HCT116 (cell line): ENCODE measurements around the gene TNS3. TPM values are rescaled to one million over a fixed set of nuclear protein-coding genes. Genes with fewer than 3 reads are reported as not detected.

Experiments used
- ATAC-seq: fragments of 200-7000 bp; cut with Tn5 transposase; 2 replicates; pipeline ENCODE4 v1.9.1; 2020; ENCODE audit warnings: mild to moderate bottlenecking, moderate library complexity
- BruUV-seq: library from RNA; stranded (reverse); fragments of 400-500 nt; replicated peaks from 2 replicates; lab custom pipeline; 2021; lab: Mats Ljungman, UMichigan
- CTCF ChIA-PET: fragments of 300-600 bp; sonication (Branson Sonifier 250); formaldehyde crosslinking; loops from one replicate; lab custom pipeline; 2021; ENCODE audit warnings: antibody characterized with exemption; lab: Charles Lee
- POLR2A ChIA-PET: fragments of 300-600, 350-600 bp; sonication (Branson Sonifier 250); formaldehyde crosslinking; loops from one replicate; lab custom pipeline; 2021; ENCODE audit warnings: antibody characterized with exemption; lab: Charles Lee
- RAD21 ChIA-PET, 2 experiments: fragments of 300-600 bp; sonication (Branson Sonifier 250); formaldehyde crosslinking; loops; one replicate each; lab custom pipeline; 2023; ENCODE audit warnings: low total read pairs in 2 of 2; ENCODE audit not compliant: uncharacterized antibody in 2 of 2, unreplicated experiment in 2 of 2, low non-redundant PET in 1 of 2; lab: Charles Lee
- DNase-seq: peaks from one replicate; pipeline ENCODE4 v3.0.0-alpha.2; 2010; ENCODE audit warnings: low read depth, low spot score
- H2AFZ ChIP-seq: fragments of 200-600 bp; shearing (Covaris generic), sonication (generic); 2 replicates; pipeline ENCODE4 v1.6.1; 2017; ENCODE audit warnings: low read depth, mixed run types, mixed read lengths, antibody characterized with exemption, low read length; ENCODE audit not compliant: poor library complexity, severe bottlenecking
- H3K27ac ChIP-seq: 2 replicates; pipeline ENCODE4 v1.5.1; 2012; ENCODE audit warnings: low read depth, low read length
- H3K27me3 ChIP-seq: fragments of 200-600 bp; sonication (generic); 2 replicates; pipeline ENCODE4 v1.6.1; 2016; ENCODE audit warnings: mixed run types, low read length, mixed read lengths; ENCODE audit not compliant: insufficient read depth
- H3K36me3 ChIP-seq, 2 experiments: fragments of 200-500 bp in 1 of 2; fragments of 200-600 bp in 1 of 2; sonication (Bioruptor generic) in 1 of 2; sonication (generic) in 1 of 2; 2 replicates each; pipeline versions ENCODE4 v1.5.1 to v1.6.1; 2014 to 2016; ENCODE audit warnings: low read length in 2 of 2, inconsistent platforms in 1 of 2, mixed read lengths in 1 of 2, mixed run types in 1 of 2; ENCODE audit not compliant: insufficient read depth in 2 of 2, control insufficient read depth in 1 of 2
- H3K4me1 ChIP-seq, 2 experiments: fragments of 200-600 bp in 1 of 2; sonication (generic) in 1 of 2; 2 replicates each; pipeline versions ENCODE4 v1.5.1 to v1.6.1; 2012 to 2017; ENCODE audit warnings: low read length in 2 of 2, inconsistent platforms in 1 of 2, mild to moderate bottlenecking in 1 of 2, mixed read lengths in 1 of 2, mixed run types in 1 of 2, moderate library complexity in 1 of 2; ENCODE audit not compliant: insufficient read depth in 2 of 2, control insufficient read depth in 1 of 2
- H3K4me2 ChIP-seq: fragments of 200-600 bp; sonication (generic); 2 replicates; pipeline ENCODE4 v1.6.1; 2017; ENCODE audit warnings: mixed run types, low read length, mixed read lengths
- H3K4me3 ChIP-seq, 2 experiments: fragments of 200-600 bp in 1 of 2; sonication (generic) in 1 of 2; replicated peaks in 1 of 2; 2 replicates each; pipeline ENCODE4 v1.5.1; 2011 to 2016; ENCODE audit warnings: low read length in 2 of 2, control low read depth in 1 of 2, low read depth in 1 of 2, mild to moderate bottlenecking in 1 of 2, mixed read lengths in 1 of 2, mixed run types in 1 of 2
- H3K79me2 ChIP-seq: fragments of 200-600 bp; sonication (generic); 2 replicates; pipeline ENCODE4 v1.6.1; 2017; ENCODE audit warnings: mild to moderate bottlenecking, mixed run types, low read length, moderate library complexity, mixed read lengths; ENCODE audit not compliant: insufficient read depth
- H3K9ac ChIP-seq: fragments of 200-600 bp; sonication (generic); 2 replicates; pipeline ENCODE4 v1.6.1; 2016; ENCODE audit warnings: low read length, mixed read lengths
- H3K9me2 ChIP-seq: fragments of 200-600 bp; sonication (generic), shearing (Covaris generic); 2 replicates; pipeline ENCODE4 v1.6.1; 2017; ENCODE audit warnings: mixed run types, mild to moderate bottlenecking, moderate library complexity; ENCODE audit not compliant: insufficient read depth
- H3K9me3 ChIP-seq, 2 experiments: fragments of 200-500 bp in 1 of 2; fragments of 200-600 bp in 1 of 2; sonication (Bioruptor generic) in 1 of 2; sonication (generic) in 1 of 2; 2 replicates each; pipeline ENCODE4 v1.6.1; 2014 to 2017; ENCODE audit warnings: low read length in 2 of 2, mixed read lengths in 2 of 2, inconsistent platforms in 1 of 2, low read depth in 1 of 2, mild to moderate bottlenecking in 1 of 2, mixed run types in 1 of 2, moderate library complexity in 1 of 2; ENCODE audit not compliant: control insufficient read depth in 1 of 2, insufficient read depth in 1 of 2
- H4K20me1 ChIP-seq: fragments of 200-600 bp; sonication (generic), shearing (Covaris generic); 2 replicates; pipeline ENCODE4 v1.6.1; 2017; ENCODE audit warnings: mixed run types, mild to moderate bottlenecking, moderate library complexity; ENCODE audit not compliant: insufficient read depth
- CBX3 ChIP-seq: IDR thresholded peaks from 2 replicates; pipeline ENCODE4 v1.6.1; 2012; ENCODE audit warnings: low read depth
- EZH2phosphoT487 ChIP-seq: fragments of 200-600 bp; IDR thresholded peaks from 2 replicates; pipeline ENCODE4 v1.6.1; 2018; ENCODE audit warnings: antibody characterized with exemption, borderline replicate concordance
- JUND ChIP-seq: IDR thresholded peaks from 2 replicates; pipeline ENCODE4 v1.6.1; 2012
- MAX ChIP-seq: IDR thresholded peaks from 2 replicates; pipeline ENCODE4 v1.6.1; 2012
- POLR2A ChIP-seq: IDR thresholded peaks from 2 replicates; pipeline ENCODE4 v1.7.0; 2011; ENCODE audit warnings: borderline replicate concordance; ENCODE audit not compliant: insufficient read depth, insufficient read length; ENCODE audit errors: extremely low read depth
- POLR2AphosphoS5 ChIP-seq: IDR thresholded peaks from 2 replicates; pipeline ENCODE4 v1.6.1; 2011; ENCODE audit warnings: mild to moderate bottlenecking, low read depth, low read length, moderate library complexity
- RAD21 ChIP-seq: IDR thresholded peaks from 2 replicates; pipeline ENCODE4 v1.6.1; 2012; ENCODE audit warnings: low read depth, mild to moderate bottlenecking
- REST ChIP-seq: IDR thresholded peaks from 2 replicates; pipeline ENCODE4 v1.6.1; 2012; ENCODE audit warnings: low read depth
- SIN3A ChIP-seq: IDR thresholded peaks from 2 replicates; pipeline ENCODE4 v1.6.1; 2012; ENCODE audit warnings: low read depth
- SP1 ChIP-seq: IDR thresholded peaks from 2 replicates; pipeline ENCODE4 v1.6.1; 2012; ENCODE audit warnings: low read depth
- SRF ChIP-seq: IDR thresholded peaks from 2 replicates; pipeline ENCODE4 v1.6.1; 2012; ENCODE audit warnings: low read depth
- TCF7L2 ChIP-seq: IDR thresholded peaks from 2 replicates; pipeline ENCODE4 v1.7.0; 2011; ENCODE audit warnings: borderline replicate concordance, inconsistent platforms; ENCODE audit not compliant: insufficient read depth, insufficient read length; ENCODE audit errors: extremely low read depth
- YY1 ChIP-seq: IDR thresholded peaks from 2 replicates; pipeline ENCODE4 v1.6.1; 2011; ENCODE audit warnings: low read length, low read depth, moderate library complexity, mild to moderate bottlenecking; ENCODE audit not compliant: insufficient replicate concordance; ENCODE audit errors: extremely low read depth
- ZFX ChIP-seq: fragments of 450-650 bp; IDR thresholded peaks from 2 replicates; pipeline ENCODE4 v1.6.1; 2017
- ZNF274 ChIP-seq: fragments of 200-500 bp; sonication (Bioruptor generic); IDR thresholded peaks from 2 replicates; pipeline ENCODE4 v1.6.1; 2014; ENCODE audit warnings: mild to moderate bottlenecking, low read depth, low read length, inconsistent platforms
- intact Hi-C: fragments of 100-400 bp; cut with micrococcal nuclease; formaldehyde crosslinking; loops from 2 replicates; pipeline ENCODE4 v1.10.0; 2022
- total RNA-seq: library from RNA; stranded (reverse); gene quantifications from one replicate; pipeline ENCODE4 v1.2.1, GENCODE V29; 2021; ENCODE audit not compliant: unreplicated experiment
- TF ChIP-seq, protein P1 (sequence below): IDR thresholded peaks from 2 replicates; pipeline ENCODE4 v1.6.1; 2012

Gene TNS3
- total RNA-seq, 1 experiment from 2014 or later, result 9.1 TPM

- H3K4me2 ChIP-seq, result no peak overlapping the region
Measured at GRCh38 chr7:47428052-47428767, 153.7 kb downstream of the TNS3 start.

More at GRCh38 chr7:47428052-47428767, 153.7 kb downstream of the TNS3 start:
- Histone ChIP-seq H3K9me2 (no peaks in the 10 kb centered on the region), H3K27me3 (no peaks in the 10 kb centered on the region), H3K4me3 (no peak overlapping the region), H3K79me2 (no peaks in the 10 kb centered on the region), H3K4me1 (no peaks in the 10 kb centered on the region), H3K36me3 (no peaks in the 10 kb centered on the region), H3K9ac (no peak overlapping the region), H4K20me1 (no peaks in the 10 kb centered on the region), H3K9me3 (no peaks in the 10 kb centered on the region), H2AFZ (no peak overlapping the region), H3K27ac (no peak overlapping the region)
- intact Hi-C loops, result no loop called here
- no peak for TF ChIP-seq ZFX
- TF ChIP-seq YY1, result no peak
- TF ChIP-seq RAD21, result no peak
- TF ChIP-seq SIN3A, result no peak
- TF ChIP-seq REST, result no peak
- no peak for TF ChIP-seq JUND
- TF ChIP-seq, protein P1, sequence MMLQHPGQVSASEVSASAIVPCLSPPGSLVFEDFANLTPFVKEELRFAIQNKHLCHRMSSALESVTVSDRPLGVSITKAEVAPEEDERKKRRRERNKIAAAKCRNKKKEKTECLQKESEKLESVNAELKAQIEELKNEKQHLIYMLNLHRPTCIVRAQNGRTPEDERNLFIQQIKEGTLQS, result no peak
- TF ChIP-seq TCF7L2, result no peak
- TF ChIP-seq POLR2A, result no peak
- no peak for TF ChIP-seq CBX3
- no peak for TF ChIP-seq POLR2AphosphoS5
- no peak for TF ChIP-seq SRF
- no peak for TF ChIP-seq EZH2phosphoT487
- TF ChIP-seq ZNF274, result no peak
- TF ChIP-seq SP1, result no peak
- TF ChIP-seq MAX, result no peak
- ATAC-seq (no peak), DNase-seq (no peak)
- ChIA-PET POLR2A (no interaction called here), RAD21 (no interaction called here), CTCF (no interaction called here)
- BruUV-seq, result no TSS peak
